ENCODE results near the gene TMEM123.

TMEM123 gene

GRCh38 chr11:102359372-102359771 lies 93.2 kb downstream of the TMEM123 start:
- no peak for TF ChIP-seq CTCF (conservative IDR thresholded peaks at IDR 0.05; ENCODE audit: low read depth, low read length)
- Histone ChIP-seq H2AFZ (ENCODE audit: low read depth) (no peak overlapping the region), H3K4me1 (ENCODE audit: low read depth, poor library complexity, severe bottlenecking) (no peaks in the 10 kb centered on the region), H4K20me1 (ENCODE audit: insufficient read depth) (no peaks in the 10 kb centered on the region), H3K27ac (no peak overlapping the region), H3K9ac (no peak overlapping the region), H3K79me2 (ENCODE audit: insufficient read depth, low read depth) (no peaks in the 10 kb centered on the region), H3K36me3 (ENCODE audit: insufficient read depth) (0 out of 2 replicates have a peak, but pooled peaks cover 5% of the 10 kb centered on the region), H3K27me3 (ENCODE audit: insufficient read depth, low read depth) (no peaks in the 10 kb centered on the region), H3K4me2 (no peak overlapping the region), H3K4me3 (IDR thresholded peaks at IDR 0.05; ENCODE audit: insufficient read depth, low read depth, low read length) (no peak overlapping the region)

GRCh38 chr11:102357116-102357515 lies 95.4 kb downstream of the TMEM123 start:
- H3K4me3 ChIP-seq (IDR thresholded peaks at IDR 0.05; ENCODE audit: insufficient read depth, low read depth, low read length): no peak overlapping the region
- no peaks in the 10 kb centered on the region for H3K36me3 ChIP-seq (ENCODE audit: insufficient read depth)
- no peaks in the 10 kb centered on the region for H4K20me1 ChIP-seq (ENCODE audit: insufficient read depth)
- H3K4me2 ChIP-seq: no peak overlapping the region
- H3K79me2 ChIP-seq (ENCODE audit: insufficient read depth, low read depth): no peaks in the 10 kb centered on the region
- no peaks in the 10 kb centered on the region for H3K27me3 ChIP-seq (ENCODE audit: insufficient read depth, low read depth)
- TF ChIP-seq CTCF (conservative IDR thresholded peaks at IDR 0.05; ENCODE audit: low read depth, low read length): no peak
- no peak overlapping the region for H2AFZ ChIP-seq (ENCODE audit: low read depth)
- H3K4me1 ChIP-seq (ENCODE audit: low read depth, poor library complexity, severe bottlenecking): no peaks in the 10 kb centered on the region
- no peak overlapping the region for H3K27ac ChIP-seq
- no peak overlapping the region for H3K9ac ChIP-seq

GRCh38 chr11:102347462-102348370 lies 104.8 kb downstream of the TMEM123 start:
- H3K4me2 ChIP-seq: peak overlapping the region; percentile 84

GRCh38 chr11:102346748-102347461 lies 105.7 kb downstream of the TMEM123 start, which contains the start of gene BIRC2:
BIRC2 (plus strand) TSS chr11:102347214; CDS start chr11:102349855, 2,641 bp downstream.
- Histone ChIP-seq H3K36me3 (ENCODE audit: insufficient read depth) (no peaks in the 10 kb centered on the region), H3K4me3 (IDR thresholded peaks at IDR 0.05; ENCODE audit: insufficient read depth, low read depth, low read length) (no peak within 1 kb of the TSS), H3K79me2 (ENCODE audit: insufficient read depth, low read depth) (peaks cover 27% of the 10 kb centered on the region; the same call in 1 of the 2 replicates), H4K20me1 (ENCODE audit: insufficient read depth) (no peaks in the 10 kb centered on the region), H3K9ac (peak within 1 kb of the TSS; percentile 84), H3K27me3 (ENCODE audit: insufficient read depth, low read depth) (no peaks in the 10 kb centered on the region), H2AFZ (ENCODE audit: low read depth) (peak within 1 kb of the TSS; percentile 82), H3K4me1 (ENCODE audit: low read depth, poor library complexity, severe bottlenecking) (peaks cover 24% of the 10 kb centered on the region), H3K27ac (peak within 1 kb of the TSS; percentile 92), H3K4me2 (peak within 1 kb of the TSS; percentile 84)
- TF ChIP-seq CTCF (conservative IDR thresholded peaks at IDR 0.05; ENCODE audit: low read depth, low read length): peak; percentile 52

More at GRCh38 chr11:102347462-102348370, 104.8 kb downstream of the TMEM123 start:
- Histone ChIP-seq H4K20me1 (ENCODE audit: insufficient read depth) (no peaks in the 10 kb centered on the region), H3K36me3 (ENCODE audit: insufficient read depth) (no peaks in the 10 kb centered on the region), H3K4me3 (IDR thresholded peaks at IDR 0.05; ENCODE audit: insufficient read depth, low read depth, low read length) (no peak overlapping the region), H3K27ac (peak overlapping the region; percentile 92), H3K27me3 (ENCODE audit: insufficient read depth, low read depth) (no peaks in the 10 kb centered on the region), H2AFZ (ENCODE audit: low read depth) (peak overlapping the region; percentile 82), H3K79me2 (ENCODE audit: insufficient read depth, low read depth) (peaks cover 27% of the 10 kb centered on the region; the same call in 1 of the 2 replicates), H3K4me1 (ENCODE audit: low read depth, poor library complexity, severe bottlenecking) (peaks cover 24% of the 10 kb centered on the region), H3K9ac (peak overlapping the region; percentile 84)
- no peak for TF ChIP-seq CTCF (conservative IDR thresholded peaks at IDR 0.05; ENCODE audit: low read depth, low read length)
